HG03460 (cell line): ENCODE measurements around the gene OR51S1.
"Not testable (repeated sequence)": the region's sequence is repeated elsewhere in the genome, so short reads cannot be mapped to it uniquely, and the experiment has no call there.

Experiments
- ATAC-seq: cut with Tn5 transposase; IDR thresholded peaks from one replicate; pipeline ENCODE4 v1.9.1; 2021; ENCODE audit not compliant: unreplicated experiment

The OR51S1 gene

DNA sequence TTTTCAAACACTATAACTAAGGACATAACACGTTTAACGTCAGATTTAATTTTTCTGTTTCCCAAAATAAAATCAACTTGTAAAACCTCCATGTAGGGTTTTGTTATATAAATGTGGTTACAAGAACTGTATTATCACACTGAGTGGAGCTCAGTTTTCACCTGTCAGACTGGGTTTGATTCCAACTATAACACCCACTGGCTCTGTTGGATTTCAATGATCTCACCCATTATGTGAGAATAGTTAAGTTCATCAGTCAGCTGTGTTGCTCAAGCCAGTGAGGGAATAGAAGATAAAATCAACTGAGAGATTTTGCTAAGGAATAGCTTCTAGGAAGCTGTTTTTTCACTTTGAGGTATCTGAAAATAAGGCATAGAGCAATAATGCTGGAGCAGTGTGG is 39.8 kb downstream of the OR51S1 start:
- no peak for ATAC-seq

DNA sequence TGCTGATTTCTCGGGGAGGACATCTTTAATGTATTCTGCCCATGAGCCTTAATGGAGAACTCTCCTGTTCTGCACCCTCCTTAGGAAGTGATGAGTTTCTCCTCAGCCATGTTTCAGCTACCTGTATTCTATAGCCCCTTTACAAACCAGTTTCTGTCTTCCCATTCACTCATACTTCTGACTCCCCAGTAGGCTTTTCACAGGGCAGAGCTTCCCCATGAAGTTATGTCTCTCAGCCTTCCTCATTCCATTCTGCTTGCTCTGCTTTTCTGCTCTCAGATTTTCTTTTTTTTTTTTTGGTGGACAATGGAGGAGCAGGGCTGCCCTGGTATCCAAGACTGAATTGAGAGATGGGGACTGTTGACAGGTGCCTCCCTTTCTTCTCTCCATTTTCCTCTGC is 40.5 kb downstream of the OR51S1 start:
- ATAC-seq, result no peak

DNA sequence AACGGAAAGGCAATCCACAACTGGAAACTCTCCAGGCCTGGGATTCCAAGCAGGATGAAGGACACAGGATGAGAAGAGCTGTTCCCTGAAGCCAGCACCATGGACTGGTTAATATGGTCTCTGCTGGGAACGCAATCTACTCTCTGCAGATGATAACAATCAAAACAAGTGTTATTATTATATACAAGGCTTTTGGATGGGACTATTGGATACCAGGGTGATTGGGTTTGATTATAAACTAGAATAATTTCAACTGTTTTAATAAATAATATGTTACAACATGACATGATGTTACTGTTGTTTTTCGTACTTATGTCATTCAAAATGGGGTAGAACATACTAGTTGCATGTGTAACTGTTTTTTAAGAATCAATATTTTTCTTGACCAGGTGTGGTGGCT is 44.7 kb downstream of the OR51S1 start, which contains the start of gene OR52R1:
TSS of gene OR52R1 (minus strand) at position 101 of the 400 bp plus-strand sequence. CDS start at position 101, 0 bp downstream.
- ATAC-seq, result no peak

DNA sequence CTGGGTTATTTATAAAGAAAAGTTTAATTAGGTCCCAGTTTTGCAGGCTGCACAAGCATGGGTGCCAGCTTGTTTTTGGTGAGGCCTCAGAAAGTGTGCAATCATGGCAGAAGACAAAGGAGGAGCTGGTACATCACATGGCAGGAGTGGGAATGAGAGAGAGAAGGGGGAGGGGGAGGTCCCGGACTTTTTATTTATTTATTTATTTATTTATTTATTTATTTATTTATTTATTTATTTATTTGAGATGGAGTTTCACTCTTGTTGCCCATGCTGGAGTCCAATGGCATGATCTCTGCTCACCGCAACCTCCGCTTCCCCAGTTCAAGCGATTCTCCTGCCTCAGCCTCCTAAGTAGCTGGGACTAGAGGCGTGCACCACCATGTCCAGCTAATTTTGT is 47.7 kb downstream of the OR51S1 start:
- not testable (repeated sequence) for ATAC-seq

DNA sequence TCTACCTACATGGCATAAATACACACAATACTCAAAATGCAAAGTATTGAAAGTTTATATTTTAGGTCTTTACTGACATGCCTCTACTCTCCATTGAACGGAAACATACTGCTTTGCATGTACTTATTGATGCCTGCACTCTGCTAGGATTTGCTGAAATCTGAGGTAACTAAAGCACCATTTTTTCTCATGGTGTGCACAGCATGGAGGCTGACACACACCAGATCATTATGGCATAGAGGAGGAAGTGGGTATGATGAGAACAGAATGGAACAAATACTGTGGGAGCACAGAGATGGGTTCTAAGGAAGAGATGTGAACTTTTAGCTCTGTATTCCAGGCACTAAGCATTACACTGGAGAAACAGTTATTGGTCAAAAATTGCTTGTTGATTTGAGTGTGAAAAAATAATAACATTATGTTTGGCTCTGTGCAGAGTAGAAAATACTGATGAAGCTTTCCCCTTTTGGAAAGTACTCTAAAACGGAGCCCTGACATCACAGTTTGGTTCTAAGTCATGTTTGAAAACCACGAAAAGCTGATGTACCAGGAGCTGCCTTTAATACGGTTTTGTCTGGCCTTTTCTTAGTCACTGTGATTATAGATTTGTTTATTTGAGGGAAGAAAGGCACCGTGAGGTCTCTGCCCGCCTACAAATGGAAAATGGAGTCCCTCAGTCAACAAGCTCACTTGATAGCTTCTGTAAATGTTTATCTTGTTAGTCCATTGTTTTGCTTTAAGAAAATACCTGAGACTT is 50.4 kb downstream of the OR51S1 start:
- no peak for ATAC-seq
